ENCODE data around the gene ALDH1L2.

GRCh38 chr12:105116969-105117368 lies 32.7 kb upstream of the ALDH1L2 start:
- TF ChIP-seq PRDM15 (CRISPR knock-in tag; IDR thresholded peaks at IDR 0.05), result no peak
- no peak for TF ChIP-seq IRF1 (CRISPR knock-in tag; IDR thresholded peaks at IDR 0.05)
- TF ChIP-seq GABPB1 (CRISPR knock-in tag; IDR thresholded peaks at IDR 0.05), result no peak
- no peak for TF ChIP-seq CTCF (IDR thresholded peaks at IDR 0.05)
- TF ChIP-seq AR (CRISPR knock-in tag; IDR thresholded peaks at IDR 0.05), result no peak
- TF ChIP-seq TCF7 (CRISPR knock-in tag; IDR thresholded peaks at IDR 0.05; ENCODE audit: low read depth), result no peak
- no peak for TF ChIP-seq MLX (CRISPR knock-in tag; IDR thresholded peaks at IDR 0.05)
- no peak for TF ChIP-seq CREB1 (CRISPR knock-in tag; IDR thresholded peaks at IDR 0.05)
- no peak for TF ChIP-seq SP1 (CRISPR knock-in tag; conservative IDR thresholded peaks at IDR 0.05)

Measured in WTC11 (cell line).